Subcutaneous abdominal adipose tissue (tissue), 5 donors: ENCODE measurements around the gene ZNF784.
A peak's percentile ranks its signal among the peaks of the same experiment; 100 is the strongest.
"Not testable (repeated sequence)": the region's sequence is repeated elsewhere in the genome, so short reads cannot be mapped to it uniquely, and the experiment has no call there.

ENCODE experiments used
- H3K27ac ChIP-seq: one replicate; pipeline ENCODE4 v1.7.0; 2013; ENCODE audit warnings: low read depth, mild to moderate bottlenecking, inconsistent platforms, low read length, moderate library complexity
- H3K27me3 ChIP-seq, 5 donors: one replicate each; pipeline ENCODE4 v1.7.0; 2013; ENCODE audit warnings: low read length in 5 of 5, inconsistent platforms in 1 of 5; ENCODE audit not compliant: control insufficient read depth in 5 of 5, insufficient read depth in 4 of 5
- H3K36me3 ChIP-seq, 5 donors: one replicate each; pipeline ENCODE4 v1.7.0; 2013; ENCODE audit warnings: low read length in 5 of 5; ENCODE audit not compliant: control insufficient read depth in 5 of 5, insufficient read depth in 5 of 5
- H3K4me1 ChIP-seq, 5 donors: one replicate each; pipeline ENCODE4 v1.7.0; 2013; ENCODE audit warnings: low read length in 5 of 5, mild to moderate bottlenecking in 3 of 5, moderate library complexity in 1 of 5; ENCODE audit not compliant: control insufficient read depth in 5 of 5, insufficient read depth in 5 of 5
- H3K4me3 ChIP-seq, 5 donors: one replicate each; pipeline ENCODE4 v1.7.0; 2013; ENCODE audit warnings: low read length in 5 of 5, low read depth in 1 of 5
- H3K9ac ChIP-seq, 5 donors: one replicate each; pipeline ENCODE4 v1.7.0; 2013; ENCODE audit warnings: low read length in 5 of 5, mild to moderate bottlenecking in 4 of 5, moderate library complexity in 3 of 5
- H3K9me3 ChIP-seq, 5 donors: one replicate each; pipeline ENCODE4 v1.7.0; 2013; ENCODE audit warnings: low read length in 5 of 5; ENCODE audit not compliant: control insufficient read depth in 5 of 5
- donor health status: healthy.
- donor health status: healthy.
- donor health status: healthy.
- donor health status: healthy.
- donor health status: healthy.

ZNF784 gene

GRCh38 chr19:55590617-55591016 is 33.7 kb downstream of the ZNF784 start:
- H3K27ac ChIP-seq = no peak overlapping the region
- H3K36me3 ChIP-seq = peaks cover 0 to 31% (median 18%) of the 10 kb centered on the region in 5 donors

DNA sequence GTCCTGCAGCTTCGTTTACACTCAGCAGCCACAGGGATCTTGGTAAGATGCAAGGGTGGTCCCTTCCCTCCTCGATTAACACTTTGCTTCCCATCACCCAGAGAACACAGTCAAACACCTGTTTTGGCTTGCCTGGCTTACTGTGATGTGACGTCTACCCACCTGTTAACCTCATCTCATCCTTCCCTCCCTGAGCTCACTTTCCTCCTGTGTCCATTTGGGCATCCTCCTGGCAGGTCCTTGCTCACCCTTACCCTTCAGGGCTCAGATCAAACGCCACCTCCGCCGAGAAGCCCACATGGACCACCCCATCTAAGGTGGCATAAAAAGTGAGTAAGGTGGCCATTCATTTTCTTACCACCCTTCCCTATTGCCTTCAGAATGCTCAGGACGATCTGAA is 34.3 kb downstream of the ZNF784 start:
- peaks cover 0 to 26% (median 13%) of the 10 kb centered on the region in 5 donors for H3K36me3 ChIP-seq
- H3K4me1 ChIP-seq = peaks cover 3 to 22% (median 17%) of the 10 kb centered on the region in 5 donors
- H3K9ac ChIP-seq = no peak overlapping the region
- no peaks in the 10 kb centered on the region for H3K9me3 ChIP-seq
- H3K27me3 ChIP-seq = peaks cover 0 to 6% (median 0%) of the 10 kb centered on the region in 5 donors
- no peak overlapping the region for H3K4me3 ChIP-seq
- H3K27ac ChIP-seq = no peak overlapping the region

More at GRCh38 chr19:55590617-55591016, 33.7 kb downstream of the ZNF784 start:
- H3K9ac ChIP-seq = no peak overlapping the region
- H3K27me3 ChIP-seq = peaks cover 0 to 6% (median 0%) of the 10 kb centered on the region in 5 donors
- H3K4me1 ChIP-seq = peaks cover 3 to 18% (median 14%) of the 10 kb centered on the region in 5 donors
- H3K9me3 ChIP-seq = no peaks in the 10 kb centered on the region
- no peak overlapping the region for H3K4me3 ChIP-seq

- Histone ChIP-seq H3K9ac (no peak overlapping the region), H3K36me3 (peaks cover 0 to 20% (median 8%) of the 10 kb centered on the region in 5 donors), H3K27ac (no peak overlapping the region), H3K4me3 (no peak overlapping the region), H3K27me3 (peaks cover 0 to 6% (median 0%) of the 10 kb centered on the region in 5 donors), H3K9me3 (no peaks in the 10 kb centered on the region), H3K4me1 (peaks cover 3 to 22% (median 19%) of the 10 kb centered on the region in 5 donors)
Observed at GRCh38 chr19:55588738-55589137, 35.6 kb downstream of the ZNF784 start.

DNA sequence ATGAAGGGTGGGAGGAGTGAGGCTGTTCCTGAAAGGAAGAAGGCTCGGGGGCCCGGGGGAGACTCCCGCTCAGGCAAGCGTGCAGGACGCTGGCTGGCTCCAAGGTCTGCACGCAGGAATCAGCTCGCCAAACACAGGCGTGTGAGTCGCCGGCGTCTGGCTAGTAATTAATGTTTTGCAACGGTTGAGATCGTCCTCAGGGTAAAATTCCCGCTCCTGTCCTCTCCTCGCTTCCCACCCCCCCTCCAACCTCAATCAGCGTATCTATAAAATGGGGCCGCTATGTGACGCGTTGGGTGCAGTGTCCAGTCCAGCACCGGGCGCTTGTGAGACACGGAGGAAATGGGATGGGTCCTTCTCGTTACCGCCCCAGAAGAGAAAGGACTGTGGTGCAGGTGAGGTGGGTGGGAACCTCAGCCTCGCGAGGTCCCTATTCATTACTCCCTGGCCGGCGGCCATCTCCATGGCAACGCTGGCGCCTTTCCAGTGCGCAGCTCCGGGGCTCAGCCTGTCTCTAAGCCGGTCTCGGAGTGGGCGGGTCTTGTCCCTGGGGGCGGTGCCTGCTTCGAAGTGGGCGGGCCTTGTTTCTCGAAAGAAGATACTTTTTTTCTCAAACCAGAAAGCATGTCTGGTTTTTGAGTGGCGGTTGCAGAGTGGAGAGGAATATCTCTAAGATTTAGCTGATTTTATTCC is 37.2 kb downstream of the ZNF784 start:
- peak overlapping the region in 1 of 5 donors; percentile 20 for H3K9ac ChIP-seq
- no peak overlapping the region for H3K27ac ChIP-seq
- H3K4me3 ChIP-seq = peak overlapping the region; percentile 23 to 73 (median 54)
- no peaks in the 10 kb centered on the region for H3K9me3 ChIP-seq
- H3K36me3 ChIP-seq = peaks cover 0 to 4% (median under 1%) of the 10 kb centered on the region in 5 donors
- H3K27me3 ChIP-seq = peaks cover 0 to 6% (median 0%) of the 10 kb centered on the region in 5 donors
- H3K4me1 ChIP-seq = peaks cover 1 to 26% (median 24%) of the 10 kb centered on the region in 5 donors

DNA sequence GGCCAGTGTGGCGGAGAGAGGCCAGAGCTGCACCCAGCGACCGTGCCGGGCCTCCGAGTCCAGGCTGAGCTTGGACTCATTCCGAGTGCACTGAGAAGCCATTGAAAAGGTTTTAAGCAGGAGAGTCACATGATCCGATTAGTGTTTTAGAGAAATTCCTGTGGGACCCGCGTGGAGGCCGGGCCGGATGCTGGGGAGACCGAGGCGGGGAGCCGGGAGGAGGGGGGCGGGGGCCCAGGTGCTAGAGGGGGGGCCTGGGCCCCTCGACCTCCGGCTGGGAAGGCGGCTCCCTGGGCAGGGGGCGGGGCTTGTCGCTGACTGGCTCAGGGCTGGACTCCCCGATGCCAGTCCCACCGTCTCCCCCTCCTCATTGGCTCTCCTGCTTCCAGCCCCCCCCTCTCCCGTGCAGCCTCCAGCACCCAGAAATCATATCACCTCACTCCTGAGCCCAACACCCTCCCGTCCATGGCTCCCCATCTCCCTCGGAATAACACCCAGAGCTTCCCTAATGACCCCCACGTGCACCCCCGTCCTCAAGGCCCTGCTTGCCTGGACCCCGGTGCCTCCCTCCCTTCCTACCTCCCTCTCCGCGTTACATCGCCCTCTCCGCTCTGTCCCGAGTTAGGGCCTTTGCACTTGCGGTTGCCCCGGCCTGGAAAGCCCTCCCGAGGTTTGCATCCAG is 38.6 kb downstream of the ZNF784 start:
- H3K9me3 ChIP-seq = no peaks in the 10 kb centered on the region
- H3K27me3 ChIP-seq = peaks cover 0 to 6% (median 0%) of the 10 kb centered on the region in 5 donors
- H3K4me1 ChIP-seq = peaks cover 1 to 39% (median 37%) of the 10 kb centered on the region in 5 donors
- H3K4me3 ChIP-seq = peak overlapping the region; percentile 4 to 54 (median 36)
- peak overlapping the region in 1 of 5 donors; percentile 50 for H3K9ac ChIP-seq
- H3K27ac ChIP-seq = no peak overlapping the region
- no peaks in the 10 kb centered on the region for H3K36me3 ChIP-seq

DNA sequence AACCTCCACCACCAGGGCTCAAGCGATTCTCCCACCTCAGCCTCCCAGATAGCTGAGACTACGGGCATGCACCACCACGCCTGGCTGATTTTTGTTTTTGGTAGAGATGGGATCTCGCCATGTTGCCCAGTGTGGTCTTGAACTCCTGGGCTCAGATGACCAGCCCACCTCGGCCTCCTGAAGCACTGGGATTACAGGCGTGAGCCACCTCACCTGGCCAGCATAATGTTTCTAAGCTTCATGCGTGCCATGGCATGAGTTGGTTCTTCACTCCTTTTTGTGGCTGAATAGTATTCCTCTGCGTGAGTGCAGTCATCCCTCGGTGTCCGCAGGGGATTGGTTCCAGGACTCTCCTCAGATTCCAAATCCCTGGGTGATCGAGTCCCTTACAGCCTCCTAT is 39.5 kb downstream of the ZNF784 start:
- Histone ChIP-seq H3K9ac (no peak overlapping the region), H3K4me1 (peaks cover 1 to 44% (median 41%) of the 10 kb centered on the region in 5 donors), H3K9me3 (no peaks in the 10 kb centered on the region), H3K36me3 (no peaks in the 10 kb centered on the region), H3K4me3 (no peak overlapping the region), H3K27me3 (peaks cover 0 to 6% (median 0%) of the 10 kb centered on the region in 5 donors), H3K27ac (no peak overlapping the region)

DNA sequence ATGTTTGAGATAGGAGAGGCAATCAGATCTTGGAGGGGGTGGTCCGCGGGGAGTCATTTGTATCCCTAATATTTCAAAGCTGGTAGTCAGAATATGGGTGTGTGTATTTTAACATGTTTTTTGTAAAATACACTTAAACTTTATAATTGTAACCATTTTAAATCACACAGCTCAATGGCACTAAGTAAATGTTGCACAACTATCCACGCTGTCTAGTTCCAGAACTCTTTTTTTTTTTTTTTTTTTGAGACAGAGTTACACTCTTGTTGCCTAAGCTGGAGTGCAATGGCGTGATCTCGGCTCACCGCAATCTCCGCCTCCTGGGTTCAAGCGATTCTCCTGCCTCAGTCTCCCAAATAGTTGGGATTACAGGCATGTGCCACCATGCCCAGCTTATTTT is 40.5 kb downstream of the ZNF784 start:
- H3K27ac ChIP-seq = not testable (repeated sequence)

DNA sequence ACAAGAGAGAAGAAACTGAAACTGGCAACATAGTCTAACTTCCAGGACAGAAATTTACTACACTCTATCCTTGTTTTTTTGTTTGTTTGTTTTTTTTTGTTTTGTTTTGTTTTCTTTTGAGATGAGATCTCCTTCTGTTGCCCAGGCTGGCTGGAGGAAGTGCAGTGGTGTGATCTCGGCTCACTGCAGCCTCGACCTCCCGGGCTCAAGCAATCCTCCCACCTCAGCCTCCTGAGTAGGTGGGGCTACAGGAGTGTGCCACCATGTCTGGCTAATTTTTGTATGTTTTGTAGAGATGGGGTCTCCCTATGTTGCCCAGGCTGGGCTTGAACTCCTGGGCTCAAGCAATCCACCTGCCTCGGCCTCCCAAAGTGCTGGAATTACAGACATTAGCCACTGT is 42.1 kb downstream of the ZNF784 start:
- not testable (repeated sequence) for H3K27ac ChIP-seq, H3K9me3 ChIP-seq, H3K4me3 ChIP-seq, H3K9ac ChIP-seq, H3K27me3 ChIP-seq
- Histone ChIP-seq H3K36me3 (peaks cover 0 to 17% (median 13%) of the 10 kb centered on the region in 5 donors), H3K4me1 (peaks cover 3 to 46% (median 43%) of the 10 kb centered on the region in 5 donors)

More for the DNA sequence above, 40.5 kb downstream of the ZNF784 start:
- peaks cover 3 to 48% (median 45%) of the 10 kb centered on the region in 5 donors for H3K4me1 ChIP-seq
- H3K4me3 ChIP-seq, H3K9ac ChIP-seq, H3K27me3 ChIP-seq, H3K36me3 ChIP-seq, H3K9me3 ChIP-seq: not testable (repeated sequence)

- Histone ChIP-seq H3K4me1 (peaks cover 3 to 42% (median 38%) of the 10 kb centered on the region in 5 donors), H3K27ac (no peak overlapping the region), H3K27me3 (peaks cover 0 to 6% (median 0%) of the 10 kb centered on the region in 5 donors), H3K9ac (no peak overlapping the region), H3K36me3 (peaks cover 0 to 20% (median 13%) of the 10 kb centered on the region in 5 donors), H3K9me3 (peaks cover 0 to under 1% (median 0%) of the 10 kb centered on the region in 5 donors), H3K4me3 (peak overlapping the region in 1 of 5 donors; percentile 80)
Observed at GRCh38 chr19:55581823-55582223, 42.5 kb downstream of the ZNF784 start.
